IPS-18a (cell line): Measurements from ENCODE around the gene KAT2A.

ENCODE experiments used
- H3K27ac ChIP-seq: one replicate; pipeline ENCODE4 v1.5.1; 2013; ENCODE audit warnings: low read length
- H3K27me3 ChIP-seq: one replicate; pipeline ENCODE4 v1.6.1; 2013; ENCODE audit warnings: mild to moderate bottlenecking, low read length; ENCODE audit not compliant: control insufficient read depth, insufficient read depth
- H3K36me3 ChIP-seq: one replicate; pipeline ENCODE4 v1.6.1; 2013; ENCODE audit warnings: low read depth, low read length; ENCODE audit not compliant: control insufficient read depth
- H3K4me1 ChIP-seq: one replicate; pipeline ENCODE4 v1.6.1; 2013; ENCODE audit warnings: low read depth, low read length; ENCODE audit not compliant: control insufficient read depth
- H3K4me3 ChIP-seq: one replicate; pipeline ENCODE4 v1.5.1; 2013; ENCODE audit warnings: low read length
- H3K9ac ChIP-seq: one replicate; pipeline ENCODE4 v1.6.1; 2013; ENCODE audit warnings: mild to moderate bottlenecking, low read length, moderate library complexity
- H3K9me3 ChIP-seq: one replicate; pipeline ENCODE4 v1.6.1; 2013; ENCODE audit warnings: low read depth, low read length; ENCODE audit not compliant: control insufficient read depth

Gene KAT2A

GRCh38 chr17:42120770-42121769, at the start of gene KAT2A:
KAT2A (minus strand) TSS chr17:42121367; CDS start chr17:42121304, 63 bp downstream.
- no peak within 1 kb of the TSS for H3K27ac ChIP-seq
- no peaks in the 10 kb centered on the region for H3K27me3 ChIP-seq
- H3K9me3 ChIP-seq, result no peaks in the 10 kb centered on the region
- peak within 1 kb of the TSS; percentile 81 for H3K9ac ChIP-seq
- peaks cover 11% of the 10 kb centered on the region for H3K36me3 ChIP-seq
- peaks cover 9% of the 10 kb centered on the region for H3K4me1 ChIP-seq
- H3K4me3 ChIP-seq, result peak within 1 kb of the TSS; percentile 54

GRCh38 chr17:42169351-42169750, 48.2 kb upstream of the KAT2A start:
- Histone ChIP-seq H3K4me1 (no peaks in the 10 kb centered on the region), H3K9me3 (no peaks in the 10 kb centered on the region), H3K9ac (no peak overlapping the region), H3K27ac (no peak overlapping the region), H3K36me3 (no peaks in the 10 kb centered on the region), H3K4me3 (no peak overlapping the region), H3K27me3 (no peaks in the 10 kb centered on the region)

- no peak overlapping the region for H3K27ac ChIP-seq
- H3K27me3 ChIP-seq, result no peaks in the 10 kb centered on the region
- H3K4me3 ChIP-seq, result no peak overlapping the region
- no peaks in the 10 kb centered on the region for H3K9me3 ChIP-seq
- H3K36me3 ChIP-seq, result no peaks in the 10 kb centered on the region
- H3K4me1 ChIP-seq, result no peaks in the 10 kb centered on the region
- no peak overlapping the region for H3K9ac ChIP-seq
Measured at GRCh38 chr17:42167807-42168206, 46.6 kb upstream of the KAT2A start.

GRCh38 chr17:42166196-42166763, 45.1 kb upstream of the KAT2A start:
- Histone ChIP-seq H3K27me3 (no peaks in the 10 kb centered on the region), H3K9ac (no peak overlapping the region), H3K4me3 (no peak overlapping the region), H3K4me1 (no peaks in the 10 kb centered on the region), H3K27ac (no peak overlapping the region), H3K9me3 (no peaks in the 10 kb centered on the region), H3K36me3 (no peaks in the 10 kb centered on the region)

GRCh38 chr17:42165751-42166150, 44.6 kb upstream of the KAT2A start:
- Histone ChIP-seq H3K9me3 (no peaks in the 10 kb centered on the region), H3K27ac (no peak overlapping the region), H3K4me3 (no peak overlapping the region), H3K27me3 (no peaks in the 10 kb centered on the region), H3K9ac (no peak overlapping the region), H3K4me1 (no peaks in the 10 kb centered on the region), H3K36me3 (no peaks in the 10 kb centered on the region)

GRCh38 chr17:42163696-42164407, 42.7 kb upstream of the KAT2A start:
- no peak overlapping the region for H3K9ac ChIP-seq
- no peaks in the 10 kb centered on the region for H3K36me3 ChIP-seq
- no peaks in the 10 kb centered on the region for H3K27me3 ChIP-seq
- H3K4me1 ChIP-seq, result no peaks in the 10 kb centered on the region
- no peaks in the 10 kb centered on the region for H3K9me3 ChIP-seq
- H3K4me3 ChIP-seq, result no peak overlapping the region
- H3K27ac ChIP-seq, result no peak overlapping the region

GRCh38 chr17:42163113-42163512, 41.9 kb upstream of the KAT2A start:
- H3K27ac ChIP-seq, result no peak overlapping the region
- H3K27me3 ChIP-seq, result no peaks in the 10 kb centered on the region
- no peaks in the 10 kb centered on the region for H3K36me3 ChIP-seq
- no peak overlapping the region for H3K4me3 ChIP-seq
- no peaks in the 10 kb centered on the region for H3K9me3 ChIP-seq
- H3K9ac ChIP-seq, result no peak overlapping the region
- no peaks in the 10 kb centered on the region for H3K4me1 ChIP-seq

- H3K27me3 ChIP-seq, result no peaks in the 10 kb centered on the region
- H3K36me3 ChIP-seq, result no peaks in the 10 kb centered on the region
- peaks cover 3% of the 10 kb centered on the region for H3K4me1 ChIP-seq
- no peak overlapping the region for H3K27ac ChIP-seq
- H3K9me3 ChIP-seq, result no peaks in the 10 kb centered on the region
- no peak overlapping the region for H3K4me3 ChIP-seq
- H3K9ac ChIP-seq, result no peak overlapping the region
Measured at GRCh38 chr17:42160531-42160910, 39.4 kb upstream of the KAT2A start.

GRCh38 chr17:42159796-42160530, 38.8 kb upstream of the KAT2A start:
- Histone ChIP-seq H3K9ac (no peak overlapping the region), H3K4me3 (no peak overlapping the region), H3K4me1 (peaks cover 3% of the 10 kb centered on the region), H3K27me3 (no peaks in the 10 kb centered on the region), H3K36me3 (no peaks in the 10 kb centered on the region), H3K27ac (no peak overlapping the region), H3K9me3 (no peaks in the 10 kb centered on the region)

GRCh38 chr17:42155614-42156045, 34.5 kb upstream of the KAT2A start:
- Histone ChIP-seq H3K27me3 (no peaks in the 10 kb centered on the region), H3K4me1 (peaks cover 10% of the 10 kb centered on the region), H3K36me3 (no peaks in the 10 kb centered on the region), H3K27ac (peak overlapping the region; percentile 35), H3K9ac (peak overlapping the region; percentile 41), H3K9me3 (no peaks in the 10 kb centered on the region), H3K4me3 (peak overlapping the region; percentile 95)
